ENCODE data around the gene OR10X1. TPM values are rescaled to one million over a fixed set of nuclear protein-coding genes. Genes with fewer than 3 reads are reported as not detected.

OR10X1 gene
- total and polyA plus RNA-seq, 2 of the 4 experiments (the other 2 are of a cell fraction), result not detected

DNA sequence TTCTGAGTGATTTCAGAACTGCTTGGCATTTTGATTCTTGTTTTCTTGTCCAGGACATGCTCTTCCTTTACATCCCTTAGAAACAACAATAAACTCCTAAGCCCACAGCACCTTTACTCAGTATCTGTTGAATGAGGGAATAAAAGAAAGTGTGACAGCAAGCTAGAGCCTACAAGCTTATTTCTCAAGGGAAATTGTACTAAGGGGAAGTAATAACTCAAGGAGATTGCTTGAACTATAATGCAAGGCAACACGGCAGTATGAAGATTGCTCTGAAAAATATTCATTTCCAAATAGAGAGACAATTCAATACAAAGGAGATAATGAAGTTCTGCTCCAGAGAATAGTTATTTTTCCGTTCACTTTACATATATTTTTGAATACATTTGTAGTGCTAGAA lies 15.8 kb downstream of the OR10X1 start:
- no peak overlapping the region for H3K4me2 ChIP-seq (ENCODE audit: low read depth, low read length)
- no peak overlapping the region for H4K8ac ChIP-seq (ENCODE audit: low read depth in 2 of 2, low read length in 2 of 2)
- no peaks in the 10 kb centered on the region for H3K4me1 ChIP-seq (ENCODE audit: control insufficient read depth, insufficient read depth, low read length)
- H2BK120ac ChIP-seq (ENCODE audit: low read depth, low read length), result no peak overlapping the region
- H3K56ac ChIP-seq (ENCODE audit: extremely low read depth, insufficient read depth, low read length), result no peak overlapping the region
- ChIA-PET CTCF (no interaction called here), POLR2A (ENCODE audit: unreplicated experiment) (no interaction called here)
- H2BK5ac ChIP-seq (ENCODE audit: low read depth, low read length, poor library complexity, severe bottlenecking), result no peak overlapping the region
- H3K14ac ChIP-seq (replicated peaks; ENCODE audit: low read depth, low read length), result no peak overlapping the region
- H4K5ac ChIP-seq (ENCODE audit: low read depth, low read length), result no peak overlapping the region
- dilution Hi-C loops (cut with HindIII; ENCODE audit: low sequenced_read_pairs, unreplicated experiment), result no loop called here
- no peak overlapping the region for H2AK9ac ChIP-seq (replicated peaks; ENCODE audit: low read depth, low read length, poor library complexity)
- no peaks in the 10 kb centered on the region for H4K20me1 ChIP-seq (ENCODE audit: insufficient read depth, low read length)
- H2BK15ac ChIP-seq (ENCODE audit: low read depth, low read length), result no peak overlapping the region
- H2BK20ac ChIP-seq (ENCODE audit: low read depth, low read length), result no peak overlapping the region
- H3K23ac ChIP-seq (ENCODE audit: low read depth, low read length), result no peak overlapping the region
- H3K36me3 ChIP-seq (ENCODE audit: control insufficient read depth, insufficient read depth, low read length), result no peaks in the 10 kb centered on the region
- DNase-seq, result no peak
- no peak overlapping the region for H2AFZ ChIP-seq (replicated peaks; ENCODE audit: low read length, poor library complexity)
- H3K9ac ChIP-seq (ENCODE audit: low read depth, low read length), result no peak overlapping the region
- no peak overlapping the region for H2AK5ac ChIP-seq (ENCODE audit: low read depth, low read length)
- H3K4me3 ChIP-seq (ENCODE audit: insufficient read depth, low read depth, low read length), result no peak overlapping the region
- no peak overlapping the region for H3K4ac ChIP-seq (ENCODE audit: low read depth, low read length)
- intact Hi-C loops (cut with micrococcal nuclease), result no loop called here
- H3K18ac ChIP-seq (ENCODE audit: low read depth, low read length), result no peak overlapping the region
- no TSS peak for BruUV-seq (replicated peaks)
- 0 out of 2 replicates have a peak, but pooled peaks cover 2% of the 10 kb centered on the region for H3K9me3 ChIP-seq (ENCODE audit: control insufficient read depth, insufficient read depth, low read length)
- no peaks in the 10 kb centered on the region for H3K9me1 ChIP-seq (ENCODE audit: insufficient read depth, low read length)
- no CpG with 5 or more reads among the region's 2 CpGs for WGBS, 2 experiments (ENCODE audit: extremely low coverage in 2 of 2, insufficient read length in 1 of 2)
- H4K91ac ChIP-seq (ENCODE audit: insufficient read depth, low read depth, low read length), result no peak overlapping the region
- no peaks in the 10 kb centered on the region for H3K79me1 ChIP-seq (ENCODE audit: low read depth in 1 of 2, low read length in 2 of 2)
- H3K27ac ChIP-seq (ENCODE audit: insufficient read depth, low read length), result no peak overlapping the region
- no peaks in the 10 kb centered on the region for H3K27me3 ChIP-seq (ENCODE audit: control insufficient read depth, insufficient read depth, low read length)
- no peak for TF ChIP-seq RAD21 (IDR thresholded peaks at IDR 0.05; ENCODE audit: low read length)
- no peak for ATAC-seq (ENCODE audit: low read depth)
- in situ Hi-C loops (cut with MboI; ENCODE audit: low sequenced_read_pairs), result no loop called here
